HG02642 (cell line): ENCODE results near the gene MDFIC2.

Experiments used
- ATAC-seq: cut with Tn5 transposase; IDR thresholded peaks from one replicate; pipeline ENCODE4 v1.9.1; 2021; ENCODE audit warnings: mild to moderate bottlenecking; ENCODE audit not compliant: unreplicated experiment, poor library complexity

Gene MDFIC2

GRCh38 chr3:70185661-70186060 lies 126.8 kb downstream of the MDFIC2 start:
- ATAC-seq: no peak

GRCh38 chr3:70183781-70184504 lies 128.5 kb downstream of the MDFIC2 start:
- no peak for ATAC-seq

DNA sequence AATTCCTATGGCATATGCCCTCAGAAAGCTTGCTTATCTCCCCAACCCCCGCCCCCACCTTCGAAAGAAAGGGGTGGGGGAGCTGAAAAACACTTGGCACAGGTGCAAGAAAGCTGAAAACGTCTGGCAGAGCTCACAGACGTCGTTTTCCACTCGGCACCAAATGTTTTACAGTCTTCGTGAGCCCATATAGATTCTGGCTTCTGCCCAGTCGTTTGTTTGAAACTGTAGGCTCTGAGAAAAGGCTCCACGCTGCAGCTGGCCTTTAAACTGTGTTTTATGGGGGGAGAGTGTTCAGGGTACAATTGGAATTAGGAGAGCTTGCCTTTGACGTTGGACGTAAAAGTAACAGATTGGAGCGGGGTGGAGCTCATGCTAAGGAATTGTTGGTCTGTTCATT lies 130.3 kb downstream of the MDFIC2 start:
- no peak for ATAC-seq

DNA sequence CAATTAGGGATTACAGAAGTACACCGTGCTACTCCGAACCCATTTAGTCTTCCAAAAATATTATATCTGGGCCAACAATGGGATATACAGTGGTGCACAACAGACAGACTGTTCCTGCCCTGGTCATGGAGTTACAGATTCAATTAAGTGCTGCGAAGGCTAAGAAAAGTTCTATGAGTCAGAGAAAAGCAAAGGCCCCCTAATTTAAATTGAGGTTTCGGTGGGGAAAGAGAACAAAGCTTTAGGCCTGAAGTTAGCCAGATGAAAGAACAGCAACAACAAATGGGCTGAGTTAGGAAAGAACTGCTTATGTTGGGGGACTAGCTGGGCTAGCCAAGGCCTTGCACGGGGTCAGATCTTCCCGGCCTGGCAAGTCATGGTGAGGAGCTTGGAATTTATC lies 131.8 kb downstream of the MDFIC2 start:
- no peak for ATAC-seq

DNA sequence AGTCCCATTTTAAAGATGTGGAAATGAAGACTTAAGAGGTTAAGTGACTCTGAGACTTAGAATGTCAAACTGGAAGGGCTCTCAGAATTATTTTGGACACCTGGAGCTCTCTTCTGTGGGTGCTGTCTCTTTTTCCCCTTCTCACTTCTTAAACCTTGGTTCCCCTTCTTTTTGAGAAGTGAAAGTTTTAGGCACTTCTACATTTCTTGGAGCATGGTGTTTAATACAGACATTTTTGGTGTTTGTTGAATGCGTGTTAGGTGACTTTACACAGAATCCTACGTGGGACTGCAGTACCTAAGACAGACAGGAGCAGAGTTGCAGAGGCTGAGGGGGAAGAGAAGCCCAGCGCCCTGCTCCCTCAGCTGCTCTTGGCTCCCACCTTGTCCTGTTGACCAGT lies 133.3 kb downstream of the MDFIC2 start:
- no peak for ATAC-seq

- ATAC-seq: no peak
Measured at GRCh38 chr3:70177881-70178645, 134.4 kb downstream of the MDFIC2 start.

- no peak for ATAC-seq
Measured at GRCh38 chr3:70176224-70176623, 136.2 kb downstream of the MDFIC2 start.

DNA sequence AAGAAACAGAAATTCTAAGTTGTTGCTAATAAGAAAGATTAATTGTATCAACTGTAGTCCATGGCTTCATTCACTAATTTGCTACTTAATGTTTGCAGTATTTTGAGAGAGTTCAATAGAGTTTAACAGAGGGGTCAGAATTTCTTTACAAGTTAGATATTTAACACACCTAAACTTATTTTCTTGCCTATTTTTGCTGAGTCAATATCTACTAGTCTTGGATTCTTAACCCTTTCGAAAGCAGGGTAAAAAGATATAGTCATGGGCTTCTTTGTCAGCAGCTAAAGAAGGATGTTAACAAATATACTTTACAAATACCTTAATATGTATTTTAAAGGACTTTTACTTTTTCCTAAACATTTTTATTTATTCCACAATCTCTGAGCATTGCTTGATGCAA lies 155.6 kb downstream of the MDFIC2 start:
- ATAC-seq: no peak

- ATAC-seq: no peak
Measured at GRCh38 chr3:70150599-70150998, 161.8 kb downstream of the MDFIC2 start.

- ATAC-seq: no peak
Measured at GRCh38 chr3:70149714-70150400, 162.6 kb downstream of the MDFIC2 start.
